ENCODE results near the gene RIPK4. TPM values are rescaled to one million over a fixed set of nuclear protein-coding genes. Genes with fewer than 3 reads are reported as not detected.

Gene RIPK4
- total RNA-seq, 1 experiment from 2014 or later: 67.4 TPM

DNA sequence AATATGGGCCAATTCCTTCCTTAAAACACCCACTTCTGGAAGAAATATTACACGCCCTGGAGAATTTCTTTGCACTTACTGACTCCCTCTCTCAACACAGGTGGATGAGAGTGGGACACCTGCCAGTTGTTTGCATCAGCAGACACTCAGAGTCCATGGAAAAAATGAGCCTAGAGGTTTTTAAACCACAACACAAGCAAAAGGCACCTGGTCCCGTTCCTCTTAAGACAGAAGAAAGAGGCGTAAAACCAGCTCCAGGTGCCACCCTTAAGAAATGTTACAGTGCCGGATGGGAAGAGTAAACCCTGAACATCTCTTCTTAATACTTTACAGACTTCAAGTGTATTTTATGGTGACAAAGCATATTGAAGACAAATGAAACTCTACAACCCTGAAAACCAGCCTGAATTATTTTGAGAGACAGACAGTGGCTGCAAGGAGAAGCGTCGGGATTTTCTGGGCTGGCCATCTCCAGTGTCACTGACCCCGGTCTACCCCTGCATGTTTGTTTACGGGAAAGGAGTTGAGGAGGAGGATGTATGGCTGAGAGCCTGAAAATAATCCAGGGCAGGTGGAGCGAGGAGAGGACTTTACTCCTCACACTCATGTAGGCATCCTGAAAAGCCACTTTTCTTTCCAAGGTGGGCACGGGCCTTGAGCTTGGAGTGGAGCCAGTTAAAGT, 7.8 kb upstream of the RIPK4 start:
- DNase-seq (ENCODE audit: low read depth, low spot score) (no peak), ATAC-seq (no peak)
- in situ Hi-C loops (cut with HindIII; ENCODE audit: low pct_unique_long_range_greater_than_20kb, low sequenced_read_pairs) (loop anchor here (25.0 kb wide), 1 partner anchor 162 kb away; no protein-coding TSS in a partner anchor), intact Hi-C loops (cut with micrococcal nuclease; ENCODE audit: unreplicated experiment) (no loop called here)
- Histone ChIP-seq H3K27me3 (ENCODE audit: control insufficient read depth, insufficient read depth, low read length) (no peaks in the 10 kb centered on the region), H3K27ac (ENCODE audit: low read length) (peak overlapping the region; percentile 78), H3K9me3 (ENCODE audit: control insufficient read depth, insufficient read depth, low read depth, low read length) (no peaks in the 10 kb centered on the region), H3K36me3 (ENCODE audit: control insufficient read depth, insufficient read depth, low read length) (no peaks in the 10 kb centered on the region), H3K4me1 (ENCODE audit: control insufficient read depth, insufficient read depth, low read length) (peaks cover 66% of the 10 kb centered on the region), H3K4me3 (ENCODE audit: low read depth in 2 of 2, low read length in 2 of 2) (no peak overlapping the region)
- POLR2A ChIA-PET: no interaction called here
- no TSS peak for BruUV-seq (replicated peaks)
- CTCF ChIA-PET: no interaction called here
- TF ChIP-seq, protein P1, sequence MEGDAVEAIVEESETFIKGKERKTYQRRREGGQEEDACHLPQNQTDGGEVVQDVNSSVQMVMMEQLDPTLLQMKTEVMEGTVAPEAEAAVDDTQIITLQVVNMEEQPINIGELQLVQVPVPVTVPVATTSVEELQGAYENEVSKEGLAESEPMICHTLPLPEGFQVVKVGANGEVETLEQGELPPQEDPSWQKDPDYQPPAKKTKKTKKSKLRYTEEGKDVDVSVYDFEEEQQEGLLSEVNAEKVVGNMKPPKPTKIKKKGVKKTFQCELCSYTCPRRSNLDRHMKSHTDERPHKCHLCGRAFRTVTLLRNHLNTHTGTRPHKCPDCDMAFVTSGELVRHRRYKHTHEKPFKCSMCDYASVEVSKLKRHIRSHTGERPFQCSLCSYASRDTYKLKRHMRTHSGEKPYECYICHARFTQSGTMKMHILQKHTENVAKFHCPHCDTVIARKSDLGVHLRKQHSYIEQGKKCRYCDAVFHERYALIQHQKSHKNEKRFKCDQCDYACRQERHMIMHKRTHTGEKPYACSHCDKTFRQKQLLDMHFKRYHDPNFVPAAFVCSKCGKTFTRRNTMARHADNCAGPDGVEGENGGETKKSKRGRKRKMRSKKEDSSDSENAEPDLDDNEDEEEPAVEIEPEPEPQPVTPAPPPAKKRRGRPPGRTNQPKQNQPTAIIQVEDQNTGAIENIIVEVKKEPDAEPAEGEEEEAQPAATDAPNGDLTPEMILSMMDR (IDR thresholded peaks at IDR 0.05): no peak
- no peak for TF ChIP-seq POLR2AphosphoS5 (IDR thresholded peaks at IDR 0.05; ENCODE audit: low read depth, low read length)
- no peak for TF ChIP-seq TCF7L2 (IDR thresholded peaks at IDR 0.05; ENCODE audit: low read depth, low read length)
- TF ChIP-seq, protein P2, sequence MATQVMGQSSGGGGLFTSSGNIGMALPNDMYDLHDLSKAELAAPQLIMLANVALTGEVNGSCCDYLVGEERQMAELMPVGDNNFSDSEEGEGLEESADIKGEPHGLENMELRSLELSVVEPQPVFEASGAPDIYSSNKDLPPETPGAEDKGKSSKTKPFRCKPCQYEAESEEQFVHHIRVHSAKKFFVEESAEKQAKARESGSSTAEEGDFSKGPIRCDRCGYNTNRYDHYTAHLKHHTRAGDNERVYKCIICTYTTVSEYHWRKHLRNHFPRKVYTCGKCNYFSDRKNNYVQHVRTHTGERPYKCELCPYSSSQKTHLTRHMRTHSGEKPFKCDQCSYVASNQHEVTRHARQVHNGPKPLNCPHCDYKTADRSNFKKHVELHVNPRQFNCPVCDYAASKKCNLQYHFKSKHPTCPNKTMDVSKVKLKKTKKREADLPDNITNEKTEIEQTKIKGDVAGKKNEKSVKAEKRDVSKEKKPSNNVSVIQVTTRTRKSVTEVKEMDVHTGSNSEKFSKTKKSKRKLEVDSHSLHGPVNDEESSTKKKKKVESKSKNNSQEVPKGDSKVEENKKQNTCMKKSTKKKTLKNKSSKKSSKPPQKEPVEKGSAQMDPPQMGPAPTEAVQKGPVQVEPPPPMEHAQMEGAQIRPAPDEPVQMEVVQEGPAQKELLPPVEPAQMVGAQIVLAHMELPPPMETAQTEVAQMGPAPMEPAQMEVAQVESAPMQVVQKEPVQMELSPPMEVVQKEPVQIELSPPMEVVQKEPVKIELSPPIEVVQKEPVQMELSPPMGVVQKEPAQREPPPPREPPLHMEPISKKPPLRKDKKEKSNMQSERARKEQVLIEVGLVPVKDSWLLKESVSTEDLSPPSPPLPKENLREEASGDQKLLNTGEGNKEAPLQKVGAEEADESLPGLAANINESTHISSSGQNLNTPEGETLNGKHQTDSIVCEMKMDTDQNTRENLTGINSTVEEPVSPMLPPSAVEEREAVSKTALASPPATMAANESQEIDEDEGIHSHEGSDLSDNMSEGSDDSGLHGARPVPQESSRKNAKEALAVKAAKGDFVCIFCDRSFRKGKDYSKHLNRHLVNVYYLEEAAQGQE (IDR thresholded peaks at IDR 0.05; ENCODE audit: insufficient read depth in 1 of 2, low read depth in 2 of 2, low read length in 1 of 2): no peak
- TF ChIP-seq SIN3A (IDR thresholded peaks at IDR 0.05; ENCODE audit: borderline replicate concordance, insufficient read depth, low read depth, low read length): no peak

DNA sequence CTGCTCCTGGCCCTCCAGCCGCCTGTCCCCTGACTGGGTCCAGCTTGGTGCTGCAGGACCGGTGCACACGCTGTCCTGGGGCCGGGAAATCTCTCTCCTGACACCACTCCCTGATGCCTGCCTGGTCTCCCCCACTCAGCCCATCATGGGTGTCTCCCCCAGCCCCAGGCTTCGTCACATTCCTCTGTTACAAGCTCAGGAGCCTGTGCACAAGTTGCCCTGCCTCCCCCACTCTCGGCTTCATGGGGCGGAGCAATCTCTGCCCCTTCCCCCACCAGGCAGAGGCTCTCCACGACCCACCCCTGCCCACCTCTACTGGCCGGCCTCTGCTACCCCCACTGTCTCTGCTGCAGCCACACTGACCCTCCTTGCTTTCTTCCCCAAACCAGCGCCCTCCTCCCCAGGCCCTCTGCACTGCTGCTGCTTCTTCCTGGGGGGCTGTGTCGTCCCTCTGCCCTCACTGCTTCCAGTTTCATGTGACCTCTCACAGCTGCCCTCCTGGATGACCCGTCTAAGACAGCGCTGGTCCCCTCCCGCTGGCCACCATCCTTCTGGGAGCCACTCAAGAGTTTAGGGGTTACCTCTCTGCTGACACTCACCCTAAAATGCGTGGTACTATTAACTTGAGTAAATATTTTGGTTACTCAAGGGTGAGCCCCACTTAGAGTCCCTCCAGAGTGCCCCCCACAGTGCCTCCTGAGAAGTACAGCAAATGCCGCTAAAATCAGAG, 5.7 kb upstream of the RIPK4 start:
- no peak for ATAC-seq
- CTCF ChIA-PET: interaction anchor here (0.7 to 1.7 kb wide), 2 partner anchors 17 to 160 kb away, joined by 3 to 8 read pairs; no protein-coding TSS in a partner anchor

More for the DNA sequence above, 5.7 kb upstream of the RIPK4 start:
- POLR2A ChIA-PET: no interaction called here
- H3K9me3 ChIP-seq (ENCODE audit: control insufficient read depth, insufficient read depth, low read depth, low read length): no peaks in the 10 kb centered on the region
- BruUV-seq (replicated peaks): no TSS peak
- H3K36me3 ChIP-seq (ENCODE audit: control insufficient read depth, insufficient read depth, low read length): no peaks in the 10 kb centered on the region
- intact Hi-C loops (cut with micrococcal nuclease; ENCODE audit: unreplicated experiment) (no loop called here), in situ Hi-C loops (cut with HindIII; ENCODE audit: low pct_unique_long_range_greater_than_20kb, low sequenced_read_pairs) (loop anchor here (25.0 kb wide), 1 partner anchor 160 kb away; no protein-coding TSS in a partner anchor)
- no peak for TF ChIP-seq POLR2AphosphoS5 (IDR thresholded peaks at IDR 0.05; ENCODE audit: low read depth, low read length)
- TF ChIP-seq, protein P2 (IDR thresholded peaks at IDR 0.05; ENCODE audit: insufficient read depth in 1 of 2, low read depth in 2 of 2, low read length in 1 of 2): no peak
- no peak for TF ChIP-seq TCF7L2 (IDR thresholded peaks at IDR 0.05; ENCODE audit: low read depth, low read length)
- TF ChIP-seq SIN3A (IDR thresholded peaks at IDR 0.05; ENCODE audit: borderline replicate concordance, insufficient read depth, low read depth, low read length): no peak
- TF ChIP-seq, protein P1 (IDR thresholded peaks at IDR 0.05): no peak
- peak overlapping the region; percentile 61 for H3K27ac ChIP-seq (ENCODE audit: low read length)
- no peak overlapping the region for H3K4me3 ChIP-seq (ENCODE audit: low read depth in 2 of 2, low read length in 2 of 2)
- DNase-seq (ENCODE audit: low read depth, low spot score): no peak
- peaks cover 49% of the 10 kb centered on the region for H3K4me1 ChIP-seq (ENCODE audit: control insufficient read depth, insufficient read depth, low read length)
- H3K27me3 ChIP-seq (ENCODE audit: control insufficient read depth, insufficient read depth, low read length): no peaks in the 10 kb centered on the region

Measured in Panc1 (cell line).